Myometrial cell (primary cell): ENCODE data around the gene RINT1. TPM values are rescaled to one million over a fixed set of nuclear protein-coding genes. Genes with fewer than 3 reads are reported as not detected.

Experiments used
- total RNA-seq: library from RNA; depleted of rRNA; stranded (reverse); fragments of >200 nt; gene quantifications from 2 replicates; pipeline ENCODE4 v1.2.3, GENCODE V29; 2015

RINT1 gene
- total RNA-seq = 21.6 and 23.6 TPM in 2 replicates

GRCh38 chr7:105531792-105532671 lies at the start of gene RINT1:
TSS of gene RINT1 (plus strand) at chr7:105532201. CDS start at chr7:105532316, 115 bp downstream.

GRCh38 chr7:105521717-105522463 lies 10.1 kb upstream of the RINT1 start, which contains the start of gene PUS7:
TSS of gene PUS7 (minus strand) at chr7:105522271. CDS start at chr7:105508512, 13,759 bp downstream.

GRCh38 chr7:105581066-105581811 lies 49.2 kb downstream of the RINT1 start, which contains the start of gene EFCAB10:
TSS of gene EFCAB10 (minus strand) at chr7:105581493. CDS start at chr7:105581463, 30 bp downstream.

Other genes with a start within 250 kb of the RINT1 start
- gene SRPK2, start 143.3 kb upstream of the RINT1 start, total RNA-seq = 31.9 and 79.9 TPM in 2 replicates
- 8.3 and 10.7 TPM in 2 replicates for gene PUS7, start 9.9 kb upstream of the RINT1 start, total RNA-seq
- not detected in 2 replicates for gene EFCAB10, start 49.3 kb downstream of the RINT1 start, total RNA-seq